ENCODE measurements around the gene MCF2L2. TPM values are rescaled to one million over a fixed set of nuclear protein-coding genes. Genes with fewer than 3 reads are reported as not detected.

Gene MCF2L2
- total and polyA plus RNA-seq, 2 of the 13 experiments (the other 11 are each of a cell fraction or from before 2014, with no cell fraction given), result not detected

DNA sequence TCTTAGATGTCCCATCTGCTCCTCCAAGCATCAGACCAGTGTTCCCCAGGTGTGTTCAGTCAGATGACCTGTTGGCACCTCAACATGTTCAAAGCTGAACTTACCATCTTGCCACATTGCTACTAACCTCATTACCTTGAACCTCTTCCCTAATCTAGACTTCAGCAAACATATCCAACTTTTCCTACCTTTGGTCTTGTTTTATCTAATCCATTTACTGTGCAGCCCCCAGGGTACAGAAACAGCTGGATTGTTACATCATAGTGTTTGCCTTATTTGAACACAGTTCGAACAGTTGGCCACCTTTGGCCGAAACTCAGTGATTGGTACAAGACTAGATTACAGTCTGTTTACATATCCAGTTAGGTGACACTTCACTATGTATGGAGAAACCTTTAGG lies 36.1 kb upstream of the MCF2L2 start (continued):
- TF ChIP-seq EEA1 (CRISPR knock-in tag; IDR thresholded peaks at IDR 0.05; ENCODE audit: borderline replicate concordance) (no peak), NR2F2 (IDR thresholded peaks at IDR 0.05; ENCODE audit: borderline replicate concordance, low read depth) (peak; percentile 91), KDM1A (CRISPR knock-in tag; IDR thresholded peaks at IDR 0.05) (no peak), MAF1 (CRISPR knock-in tag; IDR thresholded peaks at IDR 0.05; ENCODE audit: borderline replicate concordance) (0 out of 2 replicates have a peak, but pooled peaks have one; percentile 28), CHD4 (IDR thresholded peaks at IDR 0.05; ENCODE audit: borderline replicate concordance, low read length) (no peak), ZNF768 (CRISPR knock-in tag; IDR thresholded peaks at IDR 0.05) (no peak), AHR (CRISPR knock-in tag; IDR thresholded peaks at IDR 0.05) (no peak), ADNP (CRISPR knock-in tag; IDR thresholded peaks at IDR 0.05) (no peak), FOXA1 (IDR thresholded peaks at IDR 0.05) (no peak), FOXA1 (CRISPR knock-in tag; IDR thresholded peaks at IDR 0.05) (peak; percentile 71), TP53 (CRISPR knock-in tag; conservative IDR thresholded peaks at IDR 0.05) (0 out of 2 replicates have a peak, but pooled peaks have one; percentile 39), RNF2 (conservative IDR thresholded peaks at IDR 0.05; ENCODE audit: low read depth) (no peak), ZNF562 (CRISPR knock-in tag; IDR thresholded peaks at IDR 0.05; ENCODE audit: borderline replicate concordance) (no peak), ZNF256 (CRISPR knock-in tag; conservative IDR thresholded peaks at IDR 0.05) (peak; percentile 76; the same call in 1 of the 2 replicates), ARNT2 (CRISPR knock-in tag; IDR thresholded peaks at IDR 0.05; ENCODE audit: low read depth) (no peak), ZFP90 (CRISPR knock-in tag; IDR thresholded peaks at IDR 0.05; ENCODE audit: borderline replicate concordance) (peak; percentile 82; the same call in 1 of the 2 replicates)
- TF ChIP-seq, protein P1, sequence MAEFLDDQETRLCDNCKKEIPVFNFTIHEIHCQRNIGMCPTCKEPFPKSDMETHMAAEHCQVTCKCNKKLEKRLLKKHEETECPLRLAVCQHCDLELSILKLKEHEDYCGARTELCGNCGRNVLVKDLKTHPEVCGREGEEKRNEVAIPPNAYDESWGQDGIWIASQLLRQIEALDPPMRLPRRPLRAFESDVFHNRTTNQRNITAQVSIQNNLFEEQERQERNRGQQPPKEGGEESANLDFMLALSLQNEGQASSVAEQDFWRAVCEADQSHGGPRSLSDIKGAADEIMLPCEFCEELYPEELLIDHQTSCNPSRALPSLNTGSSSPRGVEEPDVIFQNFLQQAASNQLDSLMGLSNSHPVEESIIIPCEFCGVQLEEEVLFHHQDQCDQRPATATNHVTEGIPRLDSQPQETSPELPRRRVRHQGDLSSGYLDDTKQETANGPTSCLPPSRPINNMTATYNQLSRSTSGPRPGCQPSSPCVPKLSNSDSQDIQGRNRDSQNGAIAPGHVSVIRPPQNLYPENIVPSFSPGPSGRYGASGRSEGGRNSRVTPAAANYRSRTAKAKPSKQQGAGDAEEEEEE (CRISPR knock-in tag; IDR thresholded peaks at IDR 0.05; ENCODE audit: borderline replicate concordance), result no peak
- TF ChIP-seq, protein P2, sequence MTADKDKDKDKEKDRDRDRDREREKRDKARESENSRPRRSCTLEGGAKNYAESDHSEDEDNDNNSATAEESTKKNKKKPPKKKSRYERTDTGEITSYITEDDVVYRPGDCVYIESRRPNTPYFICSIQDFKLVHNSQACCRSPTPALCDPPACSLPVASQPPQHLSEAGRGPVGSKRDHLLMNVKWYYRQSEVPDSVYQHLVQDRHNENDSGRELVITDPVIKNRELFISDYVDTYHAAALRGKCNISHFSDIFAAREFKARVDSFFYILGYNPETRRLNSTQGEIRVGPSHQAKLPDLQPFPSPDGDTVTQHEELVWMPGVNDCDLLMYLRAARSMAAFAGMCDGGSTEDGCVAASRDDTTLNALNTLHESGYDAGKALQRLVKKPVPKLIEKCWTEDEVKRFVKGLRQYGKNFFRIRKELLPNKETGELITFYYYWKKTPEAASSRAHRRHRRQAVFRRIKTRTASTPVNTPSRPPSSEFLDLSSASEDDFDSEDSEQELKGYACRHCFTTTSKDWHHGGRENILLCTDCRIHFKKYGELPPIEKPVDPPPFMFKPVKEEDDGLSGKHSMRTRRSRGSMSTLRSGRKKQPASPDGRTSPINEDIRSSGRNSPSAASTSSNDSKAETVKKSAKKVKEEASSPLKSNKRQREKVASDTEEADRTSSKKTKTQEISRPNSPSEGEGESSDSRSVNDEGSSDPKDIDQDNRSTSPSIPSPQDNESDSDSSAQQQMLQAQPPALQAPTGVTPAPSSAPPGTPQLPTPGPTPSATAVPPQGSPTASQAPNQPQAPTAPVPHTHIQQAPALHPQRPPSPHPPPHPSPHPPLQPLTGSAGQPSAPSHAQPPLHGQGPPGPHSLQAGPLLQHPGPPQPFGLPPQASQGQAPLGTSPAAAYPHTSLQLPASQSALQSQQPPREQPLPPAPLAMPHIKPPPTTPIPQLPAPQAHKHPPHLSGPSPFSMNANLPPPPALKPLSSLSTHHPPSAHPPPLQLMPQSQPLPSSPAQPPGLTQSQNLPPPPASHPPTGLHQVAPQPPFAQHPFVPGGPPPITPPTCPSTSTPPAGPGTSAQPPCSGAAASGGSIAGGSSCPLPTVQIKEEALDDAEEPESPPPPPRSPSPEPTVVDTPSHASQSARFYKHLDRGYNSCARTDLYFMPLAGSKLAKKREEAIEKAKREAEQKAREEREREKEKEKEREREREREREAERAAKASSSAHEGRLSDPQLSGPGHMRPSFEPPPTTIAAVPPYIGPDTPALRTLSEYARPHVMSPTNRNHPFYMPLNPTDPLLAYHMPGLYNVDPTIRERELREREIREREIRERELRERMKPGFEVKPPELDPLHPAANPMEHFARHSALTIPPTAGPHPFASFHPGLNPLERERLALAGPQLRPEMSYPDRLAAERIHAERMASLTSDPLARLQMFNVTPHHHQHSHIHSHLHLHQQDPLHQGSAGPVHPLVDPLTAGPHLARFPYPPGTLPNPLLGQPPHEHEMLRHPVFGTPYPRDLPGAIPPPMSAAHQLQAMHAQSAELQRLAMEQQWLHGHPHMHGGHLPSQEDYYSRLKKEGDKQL (CRISPR knock-in tag; IDR thresholded peaks at IDR 0.05; ENCODE audit: low read depth), result peak; percentile 57; the same call in 1 of the 2 replicates
- TF ChIP-seq, protein P3, sequence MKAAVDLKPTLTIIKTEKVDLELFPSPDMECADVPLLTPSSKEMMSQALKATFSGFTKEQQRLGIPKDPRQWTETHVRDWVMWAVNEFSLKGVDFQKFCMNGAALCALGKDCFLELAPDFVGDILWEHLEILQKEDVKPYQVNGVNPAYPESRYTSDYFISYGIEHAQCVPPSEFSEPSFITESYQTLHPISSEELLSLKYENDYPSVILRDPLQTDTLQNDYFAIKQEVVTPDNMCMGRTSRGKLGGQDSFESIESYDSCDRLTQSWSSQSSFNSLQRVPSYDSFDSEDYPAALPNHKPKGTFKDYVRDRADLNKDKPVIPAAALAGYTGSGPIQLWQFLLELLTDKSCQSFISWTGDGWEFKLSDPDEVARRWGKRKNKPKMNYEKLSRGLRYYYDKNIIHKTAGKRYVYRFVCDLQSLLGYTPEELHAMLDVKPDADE (CRISPR knock-in tag; IDR thresholded peaks at IDR 0.05), result no peak
- TF ChIP-seq, protein P4, sequence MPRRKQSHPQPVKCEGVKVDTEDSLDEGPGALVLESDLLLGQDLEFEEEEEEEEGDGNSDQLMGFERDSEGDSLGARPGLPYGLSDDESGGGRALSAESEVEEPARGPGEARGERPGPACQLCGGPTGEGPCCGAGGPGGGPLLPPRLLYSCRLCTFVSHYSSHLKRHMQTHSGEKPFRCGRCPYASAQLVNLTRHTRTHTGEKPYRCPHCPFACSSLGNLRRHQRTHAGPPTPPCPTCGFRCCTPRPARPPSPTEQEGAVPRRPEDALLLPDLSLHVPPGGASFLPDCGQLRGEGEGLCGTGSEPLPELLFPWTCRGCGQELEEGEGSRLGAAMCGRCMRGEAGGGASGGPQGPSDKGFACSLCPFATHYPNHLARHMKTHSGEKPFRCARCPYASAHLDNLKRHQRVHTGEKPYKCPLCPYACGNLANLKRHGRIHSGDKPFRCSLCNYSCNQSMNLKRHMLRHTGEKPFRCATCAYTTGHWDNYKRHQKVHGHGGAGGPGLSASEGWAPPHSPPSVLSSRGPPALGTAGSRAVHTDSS (CRISPR knock-in tag; conservative IDR thresholded peaks at IDR 0.05), result 0 out of 2 replicates have a peak, but pooled peaks have one; percentile 18

Data from HepG2 (cell line).